ENCODE measurements around the gene IPO5. TPM values are rescaled to one million over a fixed set of nuclear protein-coding genes. Genes with fewer than 3 reads are reported as not detected.

IPO5 gene
- total RNA-seq, 1 experiment from 2014 or later, result 301 TPM

DNA sequence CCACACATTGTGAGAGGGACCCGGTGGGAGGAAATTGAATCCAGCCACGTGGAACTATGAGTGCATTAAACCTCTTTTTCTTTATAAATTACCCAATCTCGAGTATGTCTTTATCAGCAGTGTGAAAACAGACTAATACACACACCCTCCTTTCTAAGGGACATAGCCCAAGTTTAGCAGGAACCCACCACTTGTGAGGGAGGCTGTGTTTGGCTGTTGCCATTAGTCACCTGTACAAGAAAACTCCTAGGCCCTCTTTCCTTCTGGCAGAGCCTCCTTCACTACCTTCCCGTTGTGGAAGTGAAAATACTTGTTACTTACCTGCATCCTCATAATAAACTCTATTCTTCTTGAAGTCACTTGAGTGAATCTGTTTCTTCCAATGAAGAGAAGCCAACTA is 113.2 kb downstream of the IPO5 start (continued):
- TF ChIP-seq ZNF138 (CRISPR knock-in tag; conservative IDR thresholded peaks at IDR 0.05) (no peak), ZNF121 (CRISPR knock-in tag; IDR thresholded peaks at IDR 0.05) (no peak), ZNF317 (CRISPR knock-in tag; IDR thresholded peaks at IDR 0.05; ENCODE audit: borderline replicate concordance, low read depth) (no peak), ZNF416 (CRISPR knock-in tag; IDR thresholded peaks at IDR 0.05) (no peak)

DNA sequence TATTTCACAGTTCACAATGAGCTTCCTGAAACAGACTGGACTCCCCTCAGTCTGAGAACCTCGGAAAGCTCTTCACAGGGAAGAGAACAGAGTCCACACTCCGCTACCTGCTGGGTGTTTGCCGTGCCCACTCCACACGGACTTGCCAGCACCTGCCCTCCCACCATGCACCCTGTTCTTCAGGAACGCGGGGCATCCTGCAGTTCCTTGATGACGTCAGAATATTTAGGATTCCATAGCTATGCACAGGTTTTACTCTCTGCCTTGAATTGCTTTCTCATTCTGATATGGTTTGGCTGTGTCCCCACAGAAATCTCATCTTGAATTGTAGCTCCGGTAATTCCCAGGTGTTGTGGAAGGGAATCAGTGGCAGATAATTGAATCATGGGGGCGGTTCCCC is 115.0 kb downstream of the IPO5 start:
- ATAC-seq, result no peak

More for the DNA sequence above, 115.0 kb downstream of the IPO5 start:
- Mint-ChIP-seq H3K27me3 (ENCODE audit: low read depth) (no peaks in the 10 kb centered on the region; the same call in 1 of the 2 replicates), H3K4me1 (peaks cover 17% of the 10 kb centered on the region), H3K9me3 (peaks cover 6% of the 10 kb centered on the region; the same call in 1 of the 2 replicates), H3K27ac (0 out of 2 replicates have a peak overlapping the region, but pooled peaks have one; percentile 60), H3K36me3 (no peaks in the 10 kb centered on the region), H3K4me3 (no peak overlapping the region)
- no peak for DNase-seq (ENCODE audit: low spot score)
- TF ChIP-seq, protein P1, sequence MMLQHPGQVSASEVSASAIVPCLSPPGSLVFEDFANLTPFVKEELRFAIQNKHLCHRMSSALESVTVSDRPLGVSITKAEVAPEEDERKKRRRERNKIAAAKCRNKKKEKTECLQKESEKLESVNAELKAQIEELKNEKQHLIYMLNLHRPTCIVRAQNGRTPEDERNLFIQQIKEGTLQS (CRISPR knock-in tag; conservative IDR thresholded peaks at IDR 0.05), result no peak
- TF ChIP-seq ATF1 (CRISPR knock-in tag; IDR thresholded peaks at IDR 0.05) (no peak), SOX15 (CRISPR knock-in tag; IDR thresholded peaks at IDR 0.05) (no peak), RELA (CRISPR knock-in tag; IDR thresholded peaks at IDR 0.05; ENCODE audit: borderline replicate concordance) (no peak), ZBTB21 (CRISPR knock-in tag; IDR thresholded peaks at IDR 0.05; ENCODE audit: borderline replicate concordance) (no peak), ZNF138 (CRISPR knock-in tag; conservative IDR thresholded peaks at IDR 0.05) (no peak), MYBL2 (CRISPR knock-in tag; IDR thresholded peaks at IDR 0.05) (no peak), EMX1 (CRISPR knock-in tag; IDR thresholded peaks at IDR 0.05) (no peak), ZNF396 (CRISPR knock-in tag; IDR thresholded peaks at IDR 0.05; ENCODE audit: borderline replicate concordance) (no peak), JAZF1 (CRISPR knock-in tag; IDR thresholded peaks at IDR 0.05) (no peak), NR2C2 (CRISPR knock-in tag; IDR thresholded peaks at IDR 0.05) (no peak), ZNF671 (CRISPR knock-in tag; IDR thresholded peaks at IDR 0.05) (no peak), FOXP1 (CRISPR knock-in tag; IDR thresholded peaks at IDR 0.05; ENCODE audit: borderline replicate concordance) (no peak)
- TF ChIP-seq, protein P2, sequence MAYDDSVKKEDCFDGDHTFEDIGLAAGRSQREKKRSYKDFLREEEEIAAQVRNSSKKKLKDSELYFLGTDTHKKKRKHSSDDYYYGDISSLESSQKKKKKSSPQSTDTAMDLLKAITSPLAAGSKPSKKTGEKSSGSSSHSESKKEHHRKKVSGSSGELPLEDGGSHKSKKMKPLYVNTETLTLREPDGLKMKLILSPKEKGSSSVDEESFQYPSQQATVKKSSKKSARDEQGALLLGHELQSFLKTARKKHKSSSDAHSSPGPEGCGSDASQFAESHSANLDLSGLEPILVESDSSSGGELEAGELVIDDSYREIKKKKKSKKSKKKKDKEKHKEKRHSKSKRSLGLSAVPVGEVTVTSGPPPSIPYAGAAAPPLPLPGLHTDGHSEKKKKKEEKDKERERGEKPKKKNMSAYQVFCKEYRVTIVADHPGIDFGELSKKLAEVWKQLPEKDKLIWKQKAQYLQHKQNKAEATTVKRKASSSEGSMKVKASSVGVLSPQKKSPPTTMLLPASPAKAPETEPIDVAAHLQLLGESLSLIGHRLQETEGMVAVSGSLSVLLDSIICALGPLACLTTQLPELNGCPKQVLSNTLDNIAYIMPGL (CRISPR knock-in tag; IDR thresholded peaks at IDR 0.05), result no peak
- TF ChIP-seq, protein P3, sequence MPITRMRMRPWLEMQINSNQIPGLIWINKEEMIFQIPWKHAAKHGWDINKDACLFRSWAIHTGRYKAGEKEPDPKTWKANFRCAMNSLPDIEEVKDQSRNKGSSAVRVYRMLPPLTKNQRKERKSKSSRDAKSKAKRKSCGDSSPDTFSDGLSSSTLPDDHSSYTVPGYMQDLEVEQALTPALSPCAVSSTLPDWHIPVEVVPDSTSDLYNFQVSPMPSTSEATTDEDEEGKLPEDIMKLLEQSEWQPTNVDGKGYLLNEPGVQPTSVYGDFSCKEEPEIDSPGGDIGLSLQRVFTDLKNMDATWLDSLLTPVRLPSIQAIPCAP (CRISPR knock-in tag; IDR thresholded peaks at IDR 0.05), result no peak
- TF ChIP-seq, protein P4, sequence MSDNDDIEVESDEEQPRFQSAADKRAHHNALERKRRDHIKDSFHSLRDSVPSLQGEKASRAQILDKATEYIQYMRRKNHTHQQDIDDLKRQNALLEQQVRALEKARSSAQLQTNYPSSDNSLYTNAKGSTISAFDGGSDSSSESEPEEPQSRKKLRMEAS (CRISPR knock-in tag; IDR thresholded peaks at IDR 0.05), result no peak
- TF ChIP-seq, protein P5, sequence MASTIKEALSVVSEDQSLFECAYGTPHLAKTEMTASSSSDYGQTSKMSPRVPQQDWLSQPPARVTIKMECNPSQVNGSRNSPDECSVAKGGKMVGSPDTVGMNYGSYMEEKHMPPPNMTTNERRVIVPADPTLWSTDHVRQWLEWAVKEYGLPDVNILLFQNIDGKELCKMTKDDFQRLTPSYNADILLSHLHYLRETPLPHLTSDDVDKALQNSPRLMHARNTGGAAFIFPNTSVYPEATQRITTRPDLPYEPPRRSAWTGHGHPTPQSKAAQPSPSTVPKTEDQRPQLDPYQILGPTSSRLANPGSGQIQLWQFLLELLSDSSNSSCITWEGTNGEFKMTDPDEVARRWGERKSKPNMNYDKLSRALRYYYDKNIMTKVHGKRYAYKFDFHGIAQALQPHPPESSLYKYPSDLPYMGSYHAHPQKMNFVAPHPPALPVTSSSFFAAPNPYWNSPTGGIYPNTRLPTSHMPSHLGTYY (CRISPR knock-in tag; IDR thresholded peaks at IDR 0.05), result no peak
- TF ChIP-seq, protein P6, sequence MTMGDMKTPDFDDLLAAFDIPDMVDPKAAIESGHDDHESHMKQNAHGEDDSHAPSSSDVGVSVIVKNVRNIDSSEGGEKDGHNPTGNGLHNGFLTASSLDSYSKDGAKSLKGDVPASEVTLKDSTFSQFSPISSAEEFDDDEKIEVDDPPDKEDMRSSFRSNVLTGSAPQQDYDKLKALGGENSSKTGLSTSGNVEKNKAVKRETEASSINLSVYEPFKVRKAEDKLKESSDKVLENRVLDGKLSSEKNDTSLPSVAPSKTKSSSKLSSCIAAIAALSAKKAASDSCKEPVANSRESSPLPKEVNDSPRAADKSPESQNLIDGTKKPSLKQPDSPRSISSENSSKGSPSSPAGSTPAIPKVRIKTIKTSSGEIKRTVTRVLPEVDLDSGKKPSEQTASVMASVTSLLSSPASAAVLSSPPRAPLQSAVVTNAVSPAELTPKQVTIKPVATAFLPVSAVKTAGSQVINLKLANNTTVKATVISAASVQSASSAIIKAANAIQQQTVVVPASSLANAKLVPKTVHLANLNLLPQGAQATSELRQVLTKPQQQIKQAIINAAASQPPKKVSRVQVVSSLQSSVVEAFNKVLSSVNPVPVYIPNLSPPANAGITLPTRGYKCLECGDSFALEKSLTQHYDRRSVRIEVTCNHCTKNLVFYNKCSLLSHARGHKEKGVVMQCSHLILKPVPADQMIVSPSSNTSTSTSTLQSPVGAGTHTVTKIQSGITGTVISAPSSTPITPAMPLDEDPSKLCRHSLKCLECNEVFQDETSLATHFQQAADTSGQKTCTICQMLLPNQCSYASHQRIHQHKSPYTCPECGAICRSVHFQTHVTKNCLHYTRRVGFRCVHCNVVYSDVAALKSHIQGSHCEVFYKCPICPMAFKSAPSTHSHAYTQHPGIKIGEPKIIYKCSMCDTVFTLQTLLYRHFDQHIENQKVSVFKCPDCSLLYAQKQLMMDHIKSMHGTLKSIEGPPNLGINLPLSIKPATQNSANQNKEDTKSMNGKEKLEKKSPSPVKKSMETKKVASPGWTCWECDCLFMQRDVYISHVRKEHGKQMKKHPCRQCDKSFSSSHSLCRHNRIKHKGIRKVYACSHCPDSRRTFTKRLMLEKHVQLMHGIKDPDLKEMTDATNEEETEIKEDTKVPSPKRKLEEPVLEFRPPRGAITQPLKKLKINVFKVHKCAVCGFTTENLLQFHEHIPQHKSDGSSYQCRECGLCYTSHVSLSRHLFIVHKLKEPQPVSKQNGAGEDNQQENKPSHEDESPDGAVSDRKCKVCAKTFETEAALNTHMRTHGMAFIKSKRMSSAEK (CRISPR knock-in tag; IDR thresholded peaks at IDR 0.05; ENCODE audit: borderline replicate concordance), result no peak
- TF ChIP-seq, protein P7, sequence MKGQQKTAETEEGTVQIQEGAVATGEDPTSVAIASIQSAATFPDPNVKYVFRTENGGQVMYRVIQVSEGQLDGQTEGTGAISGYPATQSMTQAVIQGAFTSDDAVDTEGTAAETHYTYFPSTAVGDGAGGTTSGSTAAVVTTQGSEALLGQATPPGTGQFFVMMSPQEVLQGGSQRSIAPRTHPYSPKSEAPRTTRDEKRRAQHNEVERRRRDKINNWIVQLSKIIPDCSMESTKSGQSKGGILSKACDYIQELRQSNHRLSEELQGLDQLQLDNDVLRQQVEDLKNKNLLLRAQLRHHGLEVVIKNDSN (CRISPR knock-in tag; IDR thresholded peaks at IDR 0.05), result no peak
- ChIA-PET CTCF (interaction anchor here (1.4 kb wide), 1 partner anchor 35 kb away, joined by 4 read pairs; no protein-coding TSS in a partner anchor), POLR2A (no interaction called here)

All from WTC11 (cell line).